ENCODE measurements around the gene UNK. TPM values are rescaled to one million over a fixed set of nuclear protein-coding genes. Genes with fewer than 3 reads are reported as not detected.

The UNK gene
- total and polyA plus RNA-seq, 9 of the 15 experiments (the other 6 are each of a cell fraction or from before 2014, with no cell fraction given) = 12.8 to 38.6 (median 24.8) TPM

GRCh38 chr17:75773808-75774470 lies 10.7 kb upstream of the UNK start (continued):
- 0 out of 6 replicates have a peak, but pooled peaks of 1 of the 3 experiments have one; percentile 21 for TF ChIP-seq CTCF (IDR thresholded peaks at IDR 0.05 in 2 of 3, conservative IDR thresholded peaks at IDR 0.05 in 1 of 3; ENCODE audit: insufficient read depth in 2 of 3, low read depth in 1 of 3, low read length in 3 of 3)
- no peak for TF ChIP-seq ZC3H4 (CRISPR knock-in tag; IDR thresholded peaks at IDR 0.05; ENCODE audit: borderline replicate concordance)
- no peak for TF ChIP-seq ZNF507 (tag; conservative IDR thresholded peaks at IDR 0.05)
- no peak for TF ChIP-seq BDP1 (IDR thresholded peaks at IDR 0.05; ENCODE audit: insufficient read depth, insufficient read length)
- 0 out of 2 replicates have a peak, but pooled peaks have one; percentile 64 for TF ChIP-seq MED1 (CRISPR knock-in tag; IDR thresholded peaks at IDR 0.05; ENCODE audit: borderline replicate concordance)
- no peak for TF ChIP-seq RAD51 (IDR thresholded peaks at IDR 0.05; ENCODE audit: borderline replicate concordance, low read depth)
- no peak for TF ChIP-seq SMARCB1 (IDR thresholded peaks at IDR 0.05; ENCODE audit: insufficient read length, low read depth)
- TF ChIP-seq PBX2 (CRISPR knock-in tag; IDR thresholded peaks at IDR 0.05; ENCODE audit: low read depth) = no peak
- TF ChIP-seq PBX2 (tag; conservative IDR thresholded peaks at IDR 0.05; ENCODE audit: low read depth) = no peak
- TF ChIP-seq ZNF408 (CRISPR knock-in tag; IDR thresholded peaks at IDR 0.05; ENCODE audit: low read depth) = no peak
- TF ChIP-seq ZNF77 (CRISPR knock-in tag; IDR thresholded peaks at IDR 0.05) = no peak
- TF ChIP-seq ETV1 (tag; conservative IDR thresholded peaks at IDR 0.05; ENCODE audit: low read depth) = no peak
- TF ChIP-seq PHB2 (IDR thresholded peaks at IDR 0.05; ENCODE audit: low read depth) = no peak
- TF ChIP-seq POLR2G (IDR thresholded peaks at IDR 0.05; ENCODE audit: low read depth, low read length) = peak; percentile 67
- TF ChIP-seq ZNF212 (CRISPR knock-in tag; IDR thresholded peaks at IDR 0.05) = no peak
- no peak for TF ChIP-seq GTF2B (IDR thresholded peaks at IDR 0.05; ENCODE audit: extremely low read depth, insufficient read length)
- TF ChIP-seq FOXJ3 (CRISPR knock-in tag; IDR thresholded peaks at IDR 0.05) = no peak
- TF ChIP-seq CREB1 (IDR thresholded peaks at IDR 0.05) = no peak
- peak; percentile 32; the same call in 1 of the 2 replicates for TF ChIP-seq CREB1 (CRISPR knock-in tag; IDR thresholded peaks at IDR 0.05)
- peak; percentile 35; the same call in 1 of the 2 replicates for TF ChIP-seq TFAP4 (CRISPR knock-in tag; IDR thresholded peaks at IDR 0.05; ENCODE audit: borderline replicate concordance)
- TF ChIP-seq ZNF232 (CRISPR knock-in tag; IDR thresholded peaks at IDR 0.05) = peak; percentile 15; the same call in 1 of the 2 replicates
- TF ChIP-seq MEIS2 (IDR thresholded peaks at IDR 0.05; ENCODE audit: partially characterized antibody) = no peak
- no peak for TF ChIP-seq KAT2B (IDR thresholded peaks at IDR 0.05; ENCODE audit: low read depth, low read length)
